ENCODE results near the gene LTV1.
A peak's percentile ranks its signal among the peaks of the same experiment; 100 is the strongest.
"Not testable (repeated sequence)": the region's sequence is repeated elsewhere in the genome, so short reads cannot be mapped to it uniquely, and the experiment has no call there.

Gene LTV1

GRCh38 chr6:143842902-143843676 lies at the start of gene LTV1:
Gene LTV1 (plus strand): TSS chr6:143843338. CDS start chr6:143843478, 140 bp downstream.
- no peak for TF ChIP-seq CTCF (IDR thresholded peaks at IDR 0.05; ENCODE audit: borderline replicate concordance, insufficient read depth, low read depth, low read length)
- peak within 1 kb of the TSS; percentile 64 for H3K4me3 ChIP-seq (ENCODE audit: low read depth, low read length)

GRCh38 chr6:143796551-143796950 lies 46.6 kb upstream of the LTV1 start:
- H3K4me3 ChIP-seq (ENCODE audit: low read depth, low read length), result not testable (repeated sequence)

- not testable (repeated sequence) for H3K4me3 ChIP-seq (ENCODE audit: low read depth, low read length)
These were observed 44.7 kb upstream of the LTV1 start for GRCh38 chr6:143798487-143798886.

- TF ChIP-seq CTCF (IDR thresholded peaks at IDR 0.05; ENCODE audit: borderline replicate concordance, insufficient read depth, low read depth, low read length), result no peak
- H3K4me3 ChIP-seq (ENCODE audit: low read depth, low read length), result no peak overlapping the region
These were observed 40.1 kb upstream of the LTV1 start for GRCh38 chr6:143802833-143803565.

GRCh38 chr6:143803769-143804568 lies 39.2 kb upstream of the LTV1 start:
- no peak for TF ChIP-seq CTCF (IDR thresholded peaks at IDR 0.05; ENCODE audit: borderline replicate concordance, insufficient read depth, low read depth, low read length)
- no peak overlapping the region for H3K4me3 ChIP-seq (ENCODE audit: low read depth, low read length)

GRCh38 chr6:143804835-143805239 lies 38.3 kb upstream of the LTV1 start:
- TF ChIP-seq CTCF (IDR thresholded peaks at IDR 0.05; ENCODE audit: borderline replicate concordance, insufficient read depth, low read depth, low read length), result no peak
- no peak overlapping the region for H3K4me3 ChIP-seq (ENCODE audit: low read depth, low read length)

- H3K4me3 ChIP-seq (ENCODE audit: low read depth, low read length), result no peak overlapping the region
- no peak for TF ChIP-seq CTCF (IDR thresholded peaks at IDR 0.05; ENCODE audit: borderline replicate concordance, insufficient read depth, low read depth, low read length)
These were observed 36.6 kb upstream of the LTV1 start for GRCh38 chr6:143806282-143807102.
